ENCODE results near the gene CCER1. TPM values are rescaled to one million over a fixed set of nuclear protein-coding genes. Genes with fewer than 3 reads are reported as not detected.

Gene CCER1
- total RNA-seq, 6 experiments from 2014 or later: not detected

GRCh38 chr12:90979951-90980350 lies 25.0 kb upstream of the CCER1 start:
- H3K27me3 ChIP-seq: no peaks in the 10 kb centered on the region
- intact Hi-C loops (cut with DNase I): no loop called here
- TF ChIP-seq POLR2A (IDR thresholded peaks at IDR 0.05) (no peak), CTCF (IDR thresholded peaks at IDR 0.05) (no peak)
- 66% methylated on average over 3 of the region's 3 CpGs for WGBS (ENCODE audit: insufficient coverage, low coverage, low lambda C conversion rate, missing lambda C conversion rate)
- H3K4me3 ChIP-seq: no peak overlapping the region
- H3K27ac ChIP-seq: no peak overlapping the region
- no peak for ATAC-seq
- H3K36me3 ChIP-seq: no peaks in the 10 kb centered on the region
- H3K4me1 ChIP-seq: no peaks in the 10 kb centered on the region
- no peaks in the 10 kb centered on the region for H3K9me3 ChIP-seq
- no peak for DNase-seq

- no peaks in the 10 kb centered on the region for H3K27me3 ChIP-seq
- DNase-seq (no peak), ATAC-seq (no peak)
- no peaks in the 10 kb centered on the region for H3K9me3 ChIP-seq
- TF ChIP-seq CTCF (IDR thresholded peaks at IDR 0.05) (no peak), POLR2A (IDR thresholded peaks at IDR 0.05) (no peak)
- intact Hi-C loops (cut with DNase I): no loop called here
- H3K36me3 ChIP-seq: no peaks in the 10 kb centered on the region
- no peak overlapping the region for H3K4me3 ChIP-seq
- no peak overlapping the region for H3K27ac ChIP-seq
- no peaks in the 10 kb centered on the region for H3K4me1 ChIP-seq
- WGBS (ENCODE audit: insufficient coverage, low coverage, low lambda C conversion rate, missing lambda C conversion rate): 54% methylated on average over 3 of the region's 3 CpGs
Measured at GRCh38 chr12:90979019-90979418, 24.0 kb upstream of the CCER1 start.

- intact Hi-C loops (cut with DNase I): no loop called here
- no peaks in the 10 kb centered on the region for H3K9me3 ChIP-seq
- 10% methylated on average over 1 of the region's 1 CpG for WGBS (ENCODE audit: insufficient coverage, low coverage, low lambda C conversion rate, missing lambda C conversion rate)
- no peak for TF ChIP-seq POLR2A (IDR thresholded peaks at IDR 0.05)
- peak; percentile 35 to 60 (median 46) for TF ChIP-seq CTCF (IDR thresholded peaks at IDR 0.05)
- no peaks in the 10 kb centered on the region for H3K36me3 ChIP-seq
- DNase-seq: no peak
- no peaks in the 10 kb centered on the region for H3K27me3 ChIP-seq
- H3K27ac ChIP-seq: no peak overlapping the region
- ATAC-seq: peak; percentile 61 to 80 (median 65)
- H3K4me3 ChIP-seq: no peak overlapping the region
- H3K4me1 ChIP-seq: no peaks in the 10 kb centered on the region
Measured at GRCh38 chr12:90978117-90978770, 23.3 kb upstream of the CCER1 start.

- no peak for DNase-seq
- H3K9me3 ChIP-seq: no peaks in the 10 kb centered on the region
Measured at GRCh38 chr12:90977224-90977623, 22.2 kb upstream of the CCER1 start.

More at GRCh38 chr12:90977224-90977623, 22.2 kb upstream of the CCER1 start:
- no peak for TF ChIP-seq POLR2A (IDR thresholded peaks at IDR 0.05)
- TF ChIP-seq CTCF (IDR thresholded peaks at IDR 0.05): no peak
- intact Hi-C loops (cut with DNase I): no loop called here
- Histone ChIP-seq H3K27me3 (no peaks in the 10 kb centered on the region), H3K27ac (no peak overlapping the region), H3K36me3 (no peaks in the 10 kb centered on the region), H3K4me1 (no peaks in the 10 kb centered on the region), H3K4me3 (no peak overlapping the region)
- no CpG with 5 or more reads among the region's 1 CpG for WGBS (ENCODE audit: insufficient coverage, low coverage, low lambda C conversion rate, missing lambda C conversion rate)
- ATAC-seq: no peak

Data from right lobe of liver (tissue), 6 donors.